ENCODE measurements around the gene NHLRC3. TPM values are rescaled to one million over a fixed set of nuclear protein-coding genes. Genes with fewer than 3 reads are reported as not detected.

Gene NHLRC3
- total and polyA plus RNA-seq, 9 donors: 11.1 to 26.0 (median 20.5) TPM

GRCh38 chr13:39095500-39095899 lies 57.2 kb downstream of the NHLRC3 start:
- WGBS, 3 donors: 57 to 71% (median 69%) methylated on average over 2 of the region's 2 CpGs

DNA sequence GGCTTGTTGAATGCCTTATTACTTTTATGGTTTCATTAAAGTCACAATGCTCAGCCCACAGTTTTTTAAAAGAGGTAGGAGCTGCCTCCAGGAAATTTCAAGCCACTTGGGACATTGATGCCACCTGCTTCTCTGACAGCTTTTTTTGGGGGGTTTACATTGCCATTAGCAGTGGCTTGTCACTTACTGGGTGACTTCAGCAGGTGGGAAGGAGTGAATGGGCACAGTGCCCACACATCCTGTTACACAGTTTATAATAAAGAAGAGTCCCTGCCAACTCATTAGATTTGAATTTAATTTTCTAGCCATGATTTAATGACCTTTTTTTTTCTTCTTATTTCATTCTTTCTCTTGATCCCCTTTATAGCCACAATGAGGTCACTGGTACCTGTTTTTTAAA lies 61.0 kb downstream of the NHLRC3 start:
- Histone ChIP-seq H3K27me3 (no peaks in the 10 kb centered on the region), H3K36me3 (no peaks in the 10 kb centered on the region), H3K27ac (no peak overlapping the region), H3K4me3 (no peak overlapping the region), H3K4me1 (ENCODE audit: insufficient read depth) (no peaks in the 10 kb centered on the region), H3K9me3 (no peaks in the 10 kb centered on the region)
- intact Hi-C loops (cut with DNase I): no loop called here
- no peak for DNase-seq
- TF ChIP-seq EP300 (IDR thresholded peaks at IDR 0.05): no peak
- TF ChIP-seq POLR2A (IDR thresholded peaks at IDR 0.05): no peak
- TF ChIP-seq, protein P1, sequence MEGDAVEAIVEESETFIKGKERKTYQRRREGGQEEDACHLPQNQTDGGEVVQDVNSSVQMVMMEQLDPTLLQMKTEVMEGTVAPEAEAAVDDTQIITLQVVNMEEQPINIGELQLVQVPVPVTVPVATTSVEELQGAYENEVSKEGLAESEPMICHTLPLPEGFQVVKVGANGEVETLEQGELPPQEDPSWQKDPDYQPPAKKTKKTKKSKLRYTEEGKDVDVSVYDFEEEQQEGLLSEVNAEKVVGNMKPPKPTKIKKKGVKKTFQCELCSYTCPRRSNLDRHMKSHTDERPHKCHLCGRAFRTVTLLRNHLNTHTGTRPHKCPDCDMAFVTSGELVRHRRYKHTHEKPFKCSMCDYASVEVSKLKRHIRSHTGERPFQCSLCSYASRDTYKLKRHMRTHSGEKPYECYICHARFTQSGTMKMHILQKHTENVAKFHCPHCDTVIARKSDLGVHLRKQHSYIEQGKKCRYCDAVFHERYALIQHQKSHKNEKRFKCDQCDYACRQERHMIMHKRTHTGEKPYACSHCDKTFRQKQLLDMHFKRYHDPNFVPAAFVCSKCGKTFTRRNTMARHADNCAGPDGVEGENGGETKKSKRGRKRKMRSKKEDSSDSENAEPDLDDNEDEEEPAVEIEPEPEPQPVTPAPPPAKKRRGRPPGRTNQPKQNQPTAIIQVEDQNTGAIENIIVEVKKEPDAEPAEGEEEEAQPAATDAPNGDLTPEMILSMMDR (IDR thresholded peaks at IDR 0.05): no peak

More at GRCh38 chr13:39095500-39095899, 57.2 kb downstream of the NHLRC3 start:
- Histone ChIP-seq H3K4me3 (no peak overlapping the region), H3K4me1 (ENCODE audit: insufficient read depth) (no peaks in the 10 kb centered on the region), H3K27ac (no peak overlapping the region), H3K36me3 (no peaks in the 10 kb centered on the region), H3K27me3 (no peaks in the 10 kb centered on the region), H3K9me3 (no peaks in the 10 kb centered on the region)
- no peak for DNase-seq
- intact Hi-C loops (cut with DNase I): no loop called here
- TF ChIP-seq, protein P1 (IDR thresholded peaks at IDR 0.05): no peak
- no peak for TF ChIP-seq EP300 (IDR thresholded peaks at IDR 0.05)

Other genes starting within 250 kb of the NHLRC3 start
- 1 to 10 TPM in 1 of 7 donors, under 1 TPM in 4, not detected in 2; 0.12 to 8.6 (median 0.50) TPM for gene STOML3, start 47.6 kb upstream of the NHLRC3 start, total RNA-seq
- gene STOML3, start 47.6 kb upstream of the NHLRC3 start, polyA plus RNA-seq: not detected
- 10 to 100 TPM; 15.5 to 25.3 (median 17.5) TPM for gene PROSER1, start 367 bp upstream of the NHLRC3 start, total RNA-seq
- 10 to 100 TPM in 1 of 2 donors, 1 to 10 TPM in 1; 5.3 to 16.3 TPM for gene PROSER1, start 367 bp upstream of the NHLRC3 start, polyA plus RNA-seq